Measurements from ENCODE around the gene TXNDC16. TPM values are rescaled to one million over a fixed set of nuclear protein-coding genes. Genes with fewer than 3 reads are reported as not detected.
"Not testable (repeated sequence)": the region's sequence is repeated elsewhere in the genome, so short reads cannot be mapped to it uniquely, and the experiment has no call there.

The TXNDC16 gene
- total RNA-seq: 1 to 10 TPM; 4.0 to 6.7 TPM

- Mint-ChIP-seq H3K27me3 (ENCODE audit: low read depth) (peaks cover 23% of the 10 kb centered on the region), H3K27ac (peak within 1 kb of the TSS; percentile 92), H3K4me1 (ENCODE audit: low read depth) (peaks cover 22% of the 10 kb centered on the region), H3K36me3 (ENCODE audit: insufficient read depth in 2 of 2) (peaks cover 2 to 4% of the 10 kb centered on the region in 2 donors), H3K4me3 (peak within 1 kb of the TSS; percentile 98 to 100), H3K9me3 (no peaks in the 10 kb centered on the region)
- ATAC-seq (replicated peaks in 1 of 2) (peak; percentile 91 to 92), DNase-seq (peak; percentile 98 to 100)
Observed at GRCh38 chr14:52552063-52552988, at the start of gene TXNDC16, which contains the start of gene GPR137C. Gene TXNDC16, minus strand, starts transcription at chr14:52552505. Its CDS starts 8,948 bp downstream, at chr14:52543557. Gene GPR137C, plus strand, starts transcription at chr14:52552836. Its CDS starts 312 bp downstream, at chr14:52553148.

GRCh38 chr14:52599974-52600373 is 47.7 kb upstream of the TXNDC16 start:
- peaks cover 7 to 9% of the 10 kb centered on the region in 2 donors for H3K9me3 Mint-ChIP-seq
- peaks cover 5 to 9% of the 10 kb centered on the region in 2 donors for H3K36me3 Mint-ChIP-seq (ENCODE audit: insufficient read depth in 2 of 2)
- ATAC-seq (replicated peaks in 1 of 2) (no peak), DNase-seq (no peak)
- no peaks in the 10 kb centered on the region for H3K4me1 Mint-ChIP-seq (ENCODE audit: low read depth)
- H3K27me3 Mint-ChIP-seq (ENCODE audit: low read depth): no peaks in the 10 kb centered on the region
- H3K27ac Mint-ChIP-seq: no peak overlapping the region
- no peak overlapping the region for H3K4me3 Mint-ChIP-seq

GRCh38 chr14:52598568-52598967 is 46.3 kb upstream of the TXNDC16 start:
- H3K27ac Mint-ChIP-seq: no peak overlapping the region
- peaks cover 5 to 14% of the 10 kb centered on the region in 2 donors for H3K36me3 Mint-ChIP-seq (ENCODE audit: insufficient read depth in 2 of 2)
- no peak for DNase-seq
- H3K4me3 Mint-ChIP-seq: no peak overlapping the region
- no peaks in the 10 kb centered on the region for H3K27me3 Mint-ChIP-seq (ENCODE audit: low read depth)
- no peak for ATAC-seq (replicated peaks in 1 of 2)
- H3K4me1 Mint-ChIP-seq (ENCODE audit: low read depth): no peaks in the 10 kb centered on the region
- peaks cover 8% of the 10 kb centered on the region in 2 donors for H3K9me3 Mint-ChIP-seq

GRCh38 chr14:52596861-52597260 is 44.6 kb upstream of the TXNDC16 start:
- no peak for DNase-seq
- ATAC-seq (replicated peaks in 1 of 2): no peak
- no peak overlapping the region for H3K4me3 Mint-ChIP-seq
- no peaks in the 10 kb centered on the region for H3K27me3 Mint-ChIP-seq (ENCODE audit: low read depth)
- peaks cover 5 to 16% of the 10 kb centered on the region in 2 donors for H3K36me3 Mint-ChIP-seq (ENCODE audit: insufficient read depth in 2 of 2)
- no peak overlapping the region for H3K27ac Mint-ChIP-seq
- H3K4me1 Mint-ChIP-seq (ENCODE audit: low read depth): no peaks in the 10 kb centered on the region
- peaks cover 8 to 12% of the 10 kb centered on the region in 2 donors for H3K9me3 Mint-ChIP-seq

GRCh38 chr14:52596320-52596719 is 44.0 kb upstream of the TXNDC16 start:
- H3K36me3 Mint-ChIP-seq (ENCODE audit: insufficient read depth in 2 of 2): peaks cover 5 to 16% of the 10 kb centered on the region in 2 donors
- DNase-seq: no peak
- no peak overlapping the region for H3K4me3 Mint-ChIP-seq
- H3K4me1 Mint-ChIP-seq (ENCODE audit: low read depth): no peaks in the 10 kb centered on the region
- no peak overlapping the region for H3K27ac Mint-ChIP-seq
- peaks cover 8 to 12% of the 10 kb centered on the region in 2 donors for H3K9me3 Mint-ChIP-seq
- no peak for ATAC-seq (replicated peaks in 1 of 2)
- no peaks in the 10 kb centered on the region for H3K27me3 Mint-ChIP-seq (ENCODE audit: low read depth)

- no peak for ATAC-seq (replicated peaks in 1 of 2)
- no peak for DNase-seq
- H3K4me3 Mint-ChIP-seq: no peak overlapping the region
- H3K27ac Mint-ChIP-seq: no peak overlapping the region
- no peaks in the 10 kb centered on the region for H3K4me1 Mint-ChIP-seq (ENCODE audit: low read depth)
- peaks cover 1 to 7% of the 10 kb centered on the region in 2 donors for H3K36me3 Mint-ChIP-seq (ENCODE audit: insufficient read depth in 2 of 2)
- no peaks in the 10 kb centered on the region for H3K27me3 Mint-ChIP-seq (ENCODE audit: low read depth)
- peaks cover 5 to 9% of the 10 kb centered on the region in 2 donors for H3K9me3 Mint-ChIP-seq
Observed at GRCh38 chr14:52590318-52590717, 38.0 kb upstream of the TXNDC16 start.

GRCh38 chr14:52589646-52590045 is 37.3 kb upstream of the TXNDC16 start:
- no peak overlapping the region for H3K4me3 Mint-ChIP-seq
- H3K27me3 Mint-ChIP-seq (ENCODE audit: low read depth): no peaks in the 10 kb centered on the region
- DNase-seq: no peak
- H3K9me3 Mint-ChIP-seq: peaks cover 3 to 9% of the 10 kb centered on the region in 2 donors
- no peak overlapping the region for H3K27ac Mint-ChIP-seq
- no peak for ATAC-seq (replicated peaks in 1 of 2)
- H3K36me3 Mint-ChIP-seq (ENCODE audit: insufficient read depth in 2 of 2): peaks cover 1 to 7% of the 10 kb centered on the region in 2 donors
- no peaks in the 10 kb centered on the region for H3K4me1 Mint-ChIP-seq (ENCODE audit: low read depth)

- no peaks in the 10 kb centered on the region for H3K36me3 Mint-ChIP-seq (ENCODE audit: insufficient read depth in 2 of 2)
- H3K9me3 Mint-ChIP-seq: no peaks in the 10 kb centered on the region
- H3K4me3 Mint-ChIP-seq: no peak overlapping the region
- DNase-seq (no peak), ATAC-seq (replicated peaks in 1 of 2) (no peak)
- no peaks in the 10 kb centered on the region for H3K4me1 Mint-ChIP-seq (ENCODE audit: low read depth)
- H3K27me3 Mint-ChIP-seq (ENCODE audit: low read depth): no peaks in the 10 kb centered on the region
- no peak overlapping the region for H3K27ac Mint-ChIP-seq
Observed at GRCh38 chr14:52583544-52583943, 31.2 kb upstream of the TXNDC16 start.

GRCh38 chr14:52575858-52576257 is 23.6 kb upstream of the TXNDC16 start:
- Mint-ChIP-seq H3K36me3 (ENCODE audit: insufficient read depth in 2 of 2) (peaks cover 3 to 14% of the 10 kb centered on the region in 2 donors), H3K9me3 (peaks cover 8 to 20% of the 10 kb centered on the region in 2 donors), H3K27ac (no peak overlapping the region), H3K4me1 (ENCODE audit: low read depth) (no peaks in the 10 kb centered on the region), H3K27me3 (ENCODE audit: low read depth) (no peaks in the 10 kb centered on the region), H3K4me3 (no peak overlapping the region)
- DNase-seq (no peak), ATAC-seq (replicated peaks in 1 of 2) (no peak)

GRCh38 chr14:52568454-52568853 is 16.1 kb upstream of the TXNDC16 start:
- not testable (repeated sequence) for DNase-seq

GRCh38 chr14:52563120-52563519 is 10.8 kb upstream of the TXNDC16 start:
- H3K4me1 Mint-ChIP-seq (ENCODE audit: low read depth): no peaks in the 10 kb centered on the region
- ATAC-seq (replicated peaks in 1 of 2) (peak; percentile 43 to 65), DNase-seq (no peak)
- peaks cover 2% of the 10 kb centered on the region in 2 donors for H3K36me3 Mint-ChIP-seq (ENCODE audit: insufficient read depth in 2 of 2)
- H3K27me3 Mint-ChIP-seq (ENCODE audit: low read depth): no peaks in the 10 kb centered on the region
- no peak overlapping the region for H3K4me3 Mint-ChIP-seq
- no peak overlapping the region for H3K27ac Mint-ChIP-seq
- H3K9me3 Mint-ChIP-seq: peaks cover 0 to 1% of the 10 kb centered on the region in 2 donors

More at GRCh38 chr14:52568454-52568853, 16.1 kb upstream of the TXNDC16 start:
- ATAC-seq (replicated peaks in 1 of 2); H3K4me3 Mint-ChIP-seq; H3K27ac Mint-ChIP-seq; H3K4me1 Mint-ChIP-seq (ENCODE audit: low read depth): not testable (repeated sequence)
- peaks cover 22 to 26% of the 10 kb centered on the region in 2 donors for H3K9me3 Mint-ChIP-seq
- H3K27me3 Mint-ChIP-seq (ENCODE audit: low read depth): peaks cover 10% of the 10 kb centered on the region
- peaks cover 9 to 27% of the 10 kb centered on the region in 2 donors for H3K36me3 Mint-ChIP-seq (ENCODE audit: insufficient read depth in 2 of 2)

GRCh38 chr14:52558688-52559087 is 6.4 kb upstream of the TXNDC16 start:
- Mint-ChIP-seq H3K9me3 (peaks cover 0 to 1% of the 10 kb centered on the region in 2 donors), H3K4me3 (no peak overlapping the region), H3K27ac (no peak overlapping the region), H3K36me3 (ENCODE audit: insufficient read depth in 2 of 2) (peaks cover 3 to 5% of the 10 kb centered on the region in 2 donors), H3K27me3 (ENCODE audit: low read depth) (peaks cover 23% of the 10 kb centered on the region), H3K4me1 (ENCODE audit: low read depth) (no peaks in the 10 kb centered on the region)
- DNase-seq (no peak), ATAC-seq (replicated peaks in 1 of 2) (no peak)

Data from activated T-cell treated with anti-CD3 and anti-CD28 coated beads, Interleukin-2, amount 50 U/mL, for 72 hours (primary cell).